ENCODE results near the gene MYH9.
"Not testable (repeated sequence)": the region's sequence is repeated elsewhere in the genome, so short reads cannot be mapped to it uniquely, and the experiment has no call there.

Gene MYH9

GRCh38 chr22:36267896-36268485, 119.8 kb downstream of the MYH9 start:
- no peak for TF ChIP-seq CTCF (IDR thresholded peaks at IDR 0.05; ENCODE audit: low read depth, low read length)
- no peak overlapping the region for H3K4me3 ChIP-seq (ENCODE audit: low read depth, low read length)

- TF ChIP-seq CTCF (IDR thresholded peaks at IDR 0.05; ENCODE audit: low read depth, low read length), result no peak
Measured at GRCh38 chr22:36267058-36267457, 120.7 kb downstream of the MYH9 start.

GRCh38 chr22:36263886-36264664, 123.7 kb downstream of the MYH9 start:
- H3K4me3 ChIP-seq (ENCODE audit: low read depth, low read length), result not testable (repeated sequence)

More at GRCh38 chr22:36267058-36267457, 120.7 kb downstream of the MYH9 start:
- no peak overlapping the region for H3K4me3 ChIP-seq (ENCODE audit: low read depth, low read length)

DNA sequence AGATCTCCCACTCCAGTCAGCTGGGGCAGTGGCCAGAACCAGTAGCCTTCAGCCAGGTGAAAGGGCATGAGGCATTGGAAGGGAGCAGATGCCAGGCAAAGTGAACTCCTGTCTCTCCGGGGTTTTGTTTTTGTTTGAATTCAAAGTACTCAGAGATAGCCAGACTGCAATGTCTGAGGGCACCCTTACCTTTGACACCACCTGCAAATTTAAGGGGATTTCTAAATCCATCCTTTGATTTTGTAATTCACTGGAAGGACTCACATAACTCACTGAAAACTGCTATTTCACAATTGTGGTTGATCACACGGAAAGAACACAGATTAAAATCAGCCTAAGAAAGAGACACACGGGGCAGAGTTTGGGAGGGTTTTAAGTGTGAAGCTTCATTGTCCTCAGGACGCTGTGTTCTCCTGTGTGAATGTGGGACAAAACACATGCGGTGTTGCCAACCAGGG, 124.5 kb downstream of the MYH9 start:
- not testable (repeated sequence) for H3K4me3 ChIP-seq (ENCODE audit: low read depth, low read length)

- H3K4me3 ChIP-seq (ENCODE audit: low read depth, low read length), result not testable (repeated sequence)
Measured at GRCh38 chr22:36262307-36262706, 125.5 kb downstream of the MYH9 start.

- not testable (repeated sequence) for H3K4me3 ChIP-seq (ENCODE audit: low read depth, low read length)
Measured at GRCh38 chr22:36261675-36262074, 126.1 kb downstream of the MYH9 start.

GRCh38 chr22:36259615-36260300, 128.0 kb downstream of the MYH9 start:
- H3K4me3 ChIP-seq (ENCODE audit: low read depth, low read length), result no peak overlapping the region
- no peak for TF ChIP-seq CTCF (IDR thresholded peaks at IDR 0.05; ENCODE audit: low read depth, low read length)

DNA sequence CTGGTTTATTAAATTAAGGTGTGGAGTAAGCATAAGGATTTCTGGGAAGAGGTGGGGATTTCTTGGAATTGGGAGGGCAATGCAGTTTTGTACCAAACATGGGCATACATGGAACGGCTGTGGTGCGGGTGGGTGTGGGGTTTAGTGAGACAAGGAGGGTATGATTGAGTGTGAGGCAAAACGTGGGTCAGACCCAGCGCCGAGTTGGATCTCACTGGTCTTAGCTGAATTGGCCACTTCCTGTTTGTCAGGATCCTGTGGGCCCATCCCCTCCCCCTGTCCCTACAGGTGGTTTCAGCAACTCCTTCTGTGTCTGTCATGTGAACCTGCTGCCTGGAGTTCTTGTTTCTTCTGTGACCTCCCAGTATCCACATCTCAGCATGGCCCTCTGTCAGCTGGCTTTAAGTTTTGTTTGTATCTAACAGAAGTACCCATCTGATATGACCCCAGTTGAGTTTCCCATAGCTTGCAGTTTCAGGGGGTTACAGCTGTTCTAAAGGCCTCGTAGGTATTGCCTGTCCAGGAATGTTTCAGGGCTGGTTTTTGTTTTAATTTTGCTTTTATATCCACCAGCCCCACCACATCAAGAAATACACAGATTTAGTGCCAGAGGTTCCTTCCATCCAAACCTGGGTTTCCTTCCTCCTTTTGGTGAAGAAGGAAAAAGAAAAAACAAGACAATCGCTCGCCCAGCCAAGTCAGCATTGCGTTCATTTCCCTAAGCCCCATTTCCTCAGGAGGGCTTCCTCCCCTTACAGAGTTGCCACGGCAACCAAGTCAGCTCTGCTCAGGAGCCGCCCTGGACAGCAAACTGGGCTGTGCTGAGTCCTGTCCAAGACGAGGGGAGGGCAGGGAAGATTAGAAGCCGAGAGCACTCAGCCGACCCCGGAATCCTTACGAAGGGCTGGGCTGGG, 128.8 kb downstream of the MYH9 start:
- no peak for TF ChIP-seq CTCF (IDR thresholded peaks at IDR 0.05; ENCODE audit: low read depth, low read length)
- H3K4me3 ChIP-seq (ENCODE audit: low read depth, low read length), result no peak overlapping the region
